NCI-H1694 (cell line): ENCODE results near the gene ELAC2.

Source experiments
- DNase-seq: peaks from one replicate; lab custom pipeline; 2025; lab: John Stamatoyannopoulos, UW

ELAC2 gene

GRCh38 chr17:13024016-13024415 lies 6.2 kb upstream of the ELAC2 start:
- peak; percentile 14 for DNase-seq

- no peak for DNase-seq
Measured at GRCh38 chr17:13016881-13017654, 759 bp downstream of the ELAC2 start.

GRCh38 chr17:13014801-13015200 lies 3.0 kb downstream of the ELAC2 start:
- no peak for DNase-seq

GRCh38 chr17:13010959-13011358 lies 6.9 kb downstream of the ELAC2 start:
- no peak for DNase-seq

- DNase-seq, result no peak
Measured at GRCh38 chr17:13008461-13008860, 9.4 kb downstream of the ELAC2 start.

GRCh38 chr17:13005530-13005929 lies 12.3 kb downstream of the ELAC2 start:
- no peak for DNase-seq

GRCh38 chr17:13004336-13004735 lies 13.5 kb downstream of the ELAC2 start:
- no peak for DNase-seq

- no peak for DNase-seq
Measured at GRCh38 chr17:13003927-13004326, 13.9 kb downstream of the ELAC2 start.

GRCh38 chr17:13003454-13003851 lies 14.4 kb downstream of the ELAC2 start:
- no peak for DNase-seq

GRCh38 chr17:13002761-13003453 lies 14.9 kb downstream of the ELAC2 start:
- DNase-seq, result peak; percentile 79

GRCh38 chr17:13001991-13002615 lies 15.7 kb downstream of the ELAC2 start:
- DNase-seq, result peak; percentile 50

GRCh38 chr17:13000561-13000960 lies 17.3 kb downstream of the ELAC2 start:
- no peak for DNase-seq

GRCh38 chr17:12998874-12999273 lies 19.0 kb downstream of the ELAC2 start:
- DNase-seq, result no peak

GRCh38 chr17:12998461-12998860 lies 19.4 kb downstream of the ELAC2 start:
- DNase-seq, result no peak

GRCh38 chr17:12996941-12997340 lies 20.9 kb downstream of the ELAC2 start:
- no peak for DNase-seq

GRCh38 chr17:12996357-12996756 lies 21.5 kb downstream of the ELAC2 start:
- no peak for DNase-seq

GRCh38 chr17:12995896-12996295 lies 21.9 kb downstream of the ELAC2 start:
- DNase-seq, result no peak

GRCh38 chr17:12995106-12995895 lies 22.5 kb downstream of the ELAC2 start:
- DNase-seq, result no peak

- no peak for DNase-seq
Measured at GRCh38 chr17:12994341-12995074, 23.3 kb downstream of the ELAC2 start.

GRCh38 chr17:12993631-12994030 lies 24.2 kb downstream of the ELAC2 start:
- DNase-seq, result no peak

GRCh38 chr17:12992676-12993075 lies 25.2 kb downstream of the ELAC2 start:
- DNase-seq, result no peak

GRCh38 chr17:12990926-12991325 lies 26.9 kb downstream of the ELAC2 start:
- DNase-seq, result no peak
